22Rv1 (cell line): ENCODE results near the gene ZBTB7A.

Experiments used
- CTCF ChIP-seq: fragments of 450-650 bp; IDR thresholded peaks from 2 replicates; pipeline ENCODE4 v1.5.1; 2017; ENCODE audit warnings: mild to moderate bottlenecking
- ZFX ChIP-seq: fragments of 450-650 bp; IDR thresholded peaks from 2 replicates; pipeline ENCODE4 v1.6.1; 2017; ENCODE audit warnings: antibody characterized with exemption, borderline replicate concordance

- TF ChIP-seq CTCF (no peak), ZFX (no peak)
These were observed 31.1 kb downstream of the ZBTB7A start for GRCh38 chr19:4035582-4035981.
